Tibial nerve (tissue), 4 donors: ENCODE data around the gene KXD1. TPM values are rescaled to one million over a fixed set of nuclear protein-coding genes. Genes with fewer than 3 reads are reported as not detected.
A peak's percentile ranks its signal among the peaks of the same experiment; 100 is the strongest.

Experiments used
- DNase-seq, 2 donors: peaks; one replicate each; pipeline ENCODE4 v3.0.0-alpha.2; 2019; ENCODE audit warnings: low spot score in 2 of 2
- H3K27ac ChIP-seq, 4 donors: fragments of 200-600 bp; sonication (generic) in 3 of 4; one replicate each; pipeline ENCODE4 v1.5.1; 2017 to 2019; ENCODE audit warnings: mild to moderate bottlenecking in 1 of 4
- H3K27me3 ChIP-seq, 2 donors: fragments of 200-600 bp; sonication (generic) in 1 of 2; one replicate each; pipeline versions ENCODE4 v1.5.1 to v1.6.0; 2017 to 2019
- H3K36me3 ChIP-seq, 3 donors: fragments of 200-600 bp; sonication (generic); one replicate each; pipeline ENCODE4 v1.5.1; 2018 to 2019
- H3K4me1 ChIP-seq, 4 donors: fragments of 200-600 bp; sonication (generic) in 3 of 4; one replicate each; pipeline ENCODE4 v1.5.1; 2017 to 2019
- H3K4me3 ChIP-seq, 4 donors: fragments of 200-600 bp; sonication (generic) in 3 of 4; one replicate each; pipeline ENCODE4 v1.5.1; 2017 to 2019; ENCODE audit warnings: mild to moderate bottlenecking in 1 of 4, moderate library complexity in 1 of 4
- H3K9me3 ChIP-seq, 4 donors: fragments of 200-600 bp; sonication (generic) in 3 of 4; one replicate each; pipeline ENCODE4 v1.5.1; 2017 to 2019
- EP300 ChIP-seq, 2 donors: sonication (generic); formaldehyde crosslinking; IDR thresholded peaks; one replicate each; pipeline ENCODE4 v1.6.1; 2017; ENCODE audit warnings: antibody characterized with exemption in 2 of 2, mild to moderate bottlenecking in 1 of 2
- POLR2A ChIP-seq, 2 donors: fragments of 450-650 bp; IDR thresholded peaks; one replicate each; pipeline ENCODE4 v1.6.1; 2017; ENCODE audit warnings: antibody characterized with exemption in 2 of 2, mild to moderate bottlenecking in 2 of 2, moderate library complexity in 2 of 2
- WGBS, 2 donors: methylation state at CpG; one replicate each; pipeline ENCODE4 v1.1.5; 2018; 5-methylcytosine and 5-hydroxymethylcytosine counted together
- total RNA-seq, 4 donors: library from RNA; depleted of rRNA; stranded (reverse); fragments of >200 nt; gene quantifications; one replicate each; pipeline ENCODE4 v1.1.0, GENCODE V29; 2016
- TF ChIP-seq, protein P1 (sequence below), 5 experiments: fragments of 200-600 bp in 3 of 5; fragments of 450-650 bp in 2 of 5; sonication (generic) in 3 of 5; IDR thresholded peaks; one replicate each; pipeline ENCODE4 v1.5.1; 2016 to 2019; ENCODE audit warnings: antibody characterized with exemption in 5 of 5, mild to moderate bottlenecking in 3 of 5, moderate library complexity in 2 of 5

The KXD1 gene
- total RNA-seq, 4 donors from 2014 or later, result 122 to 298 (median 167) TPM

DNA sequence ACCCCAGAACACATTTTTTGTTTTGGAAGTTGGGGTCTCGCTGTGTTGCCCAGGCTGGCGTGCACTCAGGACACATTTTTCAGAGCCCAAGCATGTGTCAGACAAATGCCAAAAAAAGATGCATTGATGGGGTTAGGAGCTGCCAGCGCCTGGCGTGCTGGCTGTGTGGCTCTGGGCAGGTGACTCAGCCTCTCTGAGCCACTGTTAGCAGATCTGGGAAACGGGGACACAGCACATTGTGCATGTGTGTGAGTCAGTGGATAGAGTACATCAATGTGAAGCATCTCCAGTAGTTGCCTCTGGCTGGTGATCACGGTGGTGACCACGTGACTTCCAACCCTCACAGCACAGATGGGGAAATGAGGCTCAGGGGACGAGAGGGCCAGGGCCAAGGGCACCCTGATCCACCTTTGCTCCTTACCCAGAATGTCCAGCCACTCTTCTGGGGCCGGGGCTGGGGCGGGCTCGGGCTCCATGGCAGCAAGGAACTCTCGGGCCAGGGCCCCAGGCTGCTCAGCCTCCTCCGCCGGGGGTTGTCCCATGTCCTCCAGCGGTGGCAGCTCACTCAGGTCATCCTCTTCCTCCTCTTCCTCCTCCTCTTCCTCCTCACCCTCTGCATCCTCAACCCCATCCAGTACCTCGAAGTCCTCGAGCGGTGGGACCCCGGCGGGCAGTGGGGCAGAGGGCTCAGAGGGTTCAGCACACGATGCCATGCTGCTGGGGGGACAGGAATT lies 16.2 kb upstream of the KXD1 start:
- peak in 1 of 2 donors; percentile 17 for DNase-seq
- Histone ChIP-seq H3K27me3 (no peaks in the 10 kb centered on the region), H3K4me1 (peaks cover 0 to 22% (median 11%) of the 10 kb centered on the region in 4 donors), H3K4me3 (no peak overlapping the region), H3K27ac (peak overlapping the region in 2 of 4 donors; percentile 95 to 97), H3K9me3 (no peaks in the 10 kb centered on the region), H3K36me3 (peaks cover 2 to 53% (median 11%) of the 10 kb centered on the region in 3 donors)
- 72 to 75% methylated on average over 21 of the region's 21 CpGs for WGBS, 2 donors
- TF ChIP-seq, protein P1, sequence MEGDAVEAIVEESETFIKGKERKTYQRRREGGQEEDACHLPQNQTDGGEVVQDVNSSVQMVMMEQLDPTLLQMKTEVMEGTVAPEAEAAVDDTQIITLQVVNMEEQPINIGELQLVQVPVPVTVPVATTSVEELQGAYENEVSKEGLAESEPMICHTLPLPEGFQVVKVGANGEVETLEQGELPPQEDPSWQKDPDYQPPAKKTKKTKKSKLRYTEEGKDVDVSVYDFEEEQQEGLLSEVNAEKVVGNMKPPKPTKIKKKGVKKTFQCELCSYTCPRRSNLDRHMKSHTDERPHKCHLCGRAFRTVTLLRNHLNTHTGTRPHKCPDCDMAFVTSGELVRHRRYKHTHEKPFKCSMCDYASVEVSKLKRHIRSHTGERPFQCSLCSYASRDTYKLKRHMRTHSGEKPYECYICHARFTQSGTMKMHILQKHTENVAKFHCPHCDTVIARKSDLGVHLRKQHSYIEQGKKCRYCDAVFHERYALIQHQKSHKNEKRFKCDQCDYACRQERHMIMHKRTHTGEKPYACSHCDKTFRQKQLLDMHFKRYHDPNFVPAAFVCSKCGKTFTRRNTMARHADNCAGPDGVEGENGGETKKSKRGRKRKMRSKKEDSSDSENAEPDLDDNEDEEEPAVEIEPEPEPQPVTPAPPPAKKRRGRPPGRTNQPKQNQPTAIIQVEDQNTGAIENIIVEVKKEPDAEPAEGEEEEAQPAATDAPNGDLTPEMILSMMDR (IDR thresholded peaks at IDR 0.05), result no peak
- TF ChIP-seq POLR2A (IDR thresholded peaks at IDR 0.05), result no peak
- TF ChIP-seq EP300 (IDR thresholded peaks at IDR 0.05), result no peak

DNA sequence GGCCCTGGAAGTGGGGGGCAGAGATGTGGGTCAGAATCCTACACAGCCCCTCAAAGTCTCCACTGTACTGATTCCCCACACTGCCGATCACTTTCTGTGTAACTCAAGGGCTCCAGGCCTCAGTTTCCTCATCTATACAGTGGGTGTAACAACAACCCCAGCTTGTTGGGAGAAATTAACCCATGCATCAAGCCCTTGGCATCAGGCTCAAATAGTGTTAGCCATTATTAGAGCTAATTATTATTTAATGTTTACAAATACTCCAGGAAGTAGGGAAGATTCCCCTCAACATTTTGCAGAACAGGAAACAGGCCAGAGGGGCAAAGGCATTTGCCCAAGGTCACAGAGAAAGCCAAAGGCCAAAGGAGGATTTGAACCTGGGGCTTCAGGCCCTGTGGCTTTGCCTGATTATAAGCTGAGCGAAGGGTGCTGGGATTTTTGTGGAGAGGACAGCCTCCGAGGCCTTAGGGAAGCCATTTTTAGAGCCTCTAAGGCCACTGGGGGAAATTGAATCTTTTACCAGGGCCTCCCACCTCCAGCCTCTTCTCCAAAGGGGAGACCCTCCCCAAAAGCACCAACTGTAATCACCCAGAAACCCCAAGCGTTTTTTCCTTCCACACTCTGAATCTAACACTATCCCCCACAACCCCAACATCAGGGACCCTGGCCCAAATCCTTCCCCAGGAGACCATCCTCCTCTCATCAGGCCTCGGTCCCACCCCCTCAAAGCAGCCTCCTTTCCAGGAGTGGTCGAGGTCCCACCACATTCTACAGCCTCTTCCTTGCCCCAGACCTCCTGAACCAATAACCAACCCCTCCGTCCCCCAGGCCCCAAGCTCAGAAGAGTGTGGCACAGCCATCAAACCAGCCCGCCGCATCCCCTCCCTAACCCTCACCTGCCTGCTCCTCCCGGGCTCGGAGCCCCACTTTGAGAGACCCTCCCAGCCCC lies 15.4 kb upstream of the KXD1 start:
- WGBS, 2 donors, result 16 to 17% methylated on average over 11 of the region's 11 CpGs

DNA sequence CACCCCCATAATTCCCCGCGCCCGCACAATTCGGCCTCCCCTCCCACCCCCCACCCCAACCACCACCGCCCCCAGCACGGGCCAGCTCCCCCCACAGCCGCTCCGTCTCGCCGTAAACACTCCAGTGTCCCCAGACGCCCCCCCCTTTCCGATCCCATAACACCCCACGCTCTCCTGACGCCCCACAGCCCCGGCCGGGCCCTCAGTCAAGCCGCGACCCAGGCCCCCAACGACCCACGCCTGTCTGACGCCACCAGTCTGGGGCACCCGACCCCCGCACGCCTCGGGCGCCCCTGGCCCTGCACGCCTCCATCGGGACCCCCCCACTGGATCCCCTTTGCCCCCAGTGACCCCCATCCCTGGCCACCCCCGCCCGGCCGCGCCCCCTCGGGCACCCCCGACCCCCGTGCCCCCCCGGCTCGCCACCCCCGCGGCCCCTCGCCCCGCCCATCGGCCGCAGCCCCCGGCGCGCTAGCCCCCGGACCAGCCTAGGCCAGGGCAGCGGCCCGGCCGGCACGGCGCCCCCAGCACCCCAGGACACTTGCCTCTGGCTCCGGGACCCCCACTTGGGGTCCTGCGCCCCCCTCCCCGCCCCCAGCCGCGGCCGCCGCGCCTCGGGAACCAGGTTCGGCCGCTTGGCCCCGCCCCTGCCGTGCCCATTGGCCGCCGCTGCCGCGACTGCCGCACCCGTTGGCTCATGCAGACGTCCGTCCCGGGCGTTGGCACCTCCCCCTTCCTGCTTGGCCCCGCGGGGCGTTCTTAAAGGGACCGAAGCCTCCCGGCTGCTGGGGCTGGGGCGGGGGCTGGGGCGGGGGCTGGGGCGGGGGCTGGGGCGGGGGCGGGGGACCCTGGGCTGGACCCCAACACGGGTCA lies 14.5 kb upstream of the KXD1 start, which contains the start of gene FKBP8:
Gene FKBP8 (minus strand): TSS at position 633 of the 873 bp plus-strand sequence. CDS start 1,603 bp downstream, outside the sequence.
- Histone ChIP-seq H3K27ac (peak within 1 kb of the TSS; percentile 94 to 98 (median 96)), H3K36me3 (peaks cover 0 to 36% (median 5%) of the 10 kb centered on the region in 3 donors), H3K27me3 (no peaks in the 10 kb centered on the region), H3K4me3 (peak within 1 kb of the TSS; percentile 64 to 88 (median 80)), H3K9me3 (no peaks in the 10 kb centered on the region), H3K4me1 (peaks cover 0 to 22% (median 11%) of the 10 kb centered on the region in 4 donors)
- TF ChIP-seq POLR2A (IDR thresholded peaks at IDR 0.05), result no peak
- TF ChIP-seq, protein P1 (IDR thresholded peaks at IDR 0.05), result no peak
- TF ChIP-seq EP300 (IDR thresholded peaks at IDR 0.05), result no peak
- 0 to 2% methylated on average over 18 to 19 of the region's 86 CpGs for WGBS, 2 donors
- peak; percentile 90 to 91 for DNase-seq

More for the DNA sequence above, 15.4 kb upstream of the KXD1 start:
- Histone ChIP-seq H3K27ac (peak overlapping the region; percentile 94 to 98 (median 96)), H3K4me1 (peaks cover 0 to 22% (median 11%) of the 10 kb centered on the region in 4 donors), H3K9me3 (no peaks in the 10 kb centered on the region), H3K36me3 (peaks cover 0 to 45% (median 10%) of the 10 kb centered on the region in 3 donors), H3K27me3 (no peaks in the 10 kb centered on the region), H3K4me3 (peak overlapping the region; percentile 64 to 88 (median 80))
- DNase-seq, result no peak
- TF ChIP-seq, protein P1 (IDR thresholded peaks at IDR 0.05), result no peak
- no peak for TF ChIP-seq POLR2A (IDR thresholded peaks at IDR 0.05)

DNA sequence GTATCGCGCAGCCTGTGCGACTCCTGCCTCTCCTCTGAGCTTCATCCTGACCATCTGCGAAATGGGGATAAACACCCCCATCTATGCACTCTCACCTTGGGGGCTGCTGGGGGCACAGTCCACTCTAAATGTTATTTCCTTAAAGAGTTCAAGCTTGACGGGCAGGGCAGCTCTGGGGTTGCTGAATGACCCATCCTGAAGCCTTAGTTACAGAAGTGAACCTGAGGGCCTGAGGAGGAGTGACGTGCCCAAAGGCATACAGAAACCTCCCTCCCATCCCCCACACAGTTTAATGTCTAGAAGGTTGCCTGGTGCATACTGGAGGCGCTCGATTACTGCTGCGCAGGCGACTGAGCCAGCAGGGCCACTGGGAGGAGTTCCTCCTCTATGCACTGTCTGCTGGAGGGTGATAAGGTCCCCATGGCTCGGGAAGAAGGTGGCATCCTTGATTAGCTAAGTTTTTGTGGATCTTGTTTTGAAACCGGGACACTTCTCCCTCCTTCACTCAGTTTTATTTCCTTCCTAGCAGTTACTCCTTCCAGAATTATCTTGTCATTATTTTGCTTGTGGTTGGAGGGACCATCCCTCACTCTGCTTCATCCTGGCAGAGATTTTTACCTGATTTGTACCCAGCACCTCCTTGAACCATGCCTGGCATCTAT lies 13.7 kb upstream of the KXD1 start:
- no peak for TF ChIP-seq POLR2A (IDR thresholded peaks at IDR 0.05)
- no peak for TF ChIP-seq EP300 (IDR thresholded peaks at IDR 0.05)
- TF ChIP-seq, protein P1 (IDR thresholded peaks at IDR 0.05), result no peak
- no peaks in the 10 kb centered on the region for H3K27me3 ChIP-seq
- peaks cover 0 to 22% (median 11%) of the 10 kb centered on the region in 4 donors for H3K4me1 ChIP-seq
- H3K4me3 ChIP-seq, result peak overlapping the region; percentile 64 to 88 (median 80)
- H3K36me3 ChIP-seq, result peaks cover 0 to 28% (median 5%) of the 10 kb centered on the region in 3 donors
- peak in 1 of 2 donors; percentile 57 for DNase-seq
- peak overlapping the region in 3 of 4 donors; percentile 94 to 97 (median 95) for H3K27ac ChIP-seq
- H3K9me3 ChIP-seq, result no peaks in the 10 kb centered on the region
- 10 to 11% methylated on average over 12 of the region's 12 CpGs for whole genome bisulfite sequencing, 2 donors
